GM12891 (cell line): ENCODE data around the gene SLC2A9.

Source experiments
- POLR2A ChIP-seq: IDR thresholded peaks from 2 replicates; pipeline ENCODE4 v1.6.1; 2011; ENCODE audit warnings: low read depth, low read length, control low read depth
- POLR2AphosphoS5 ChIP-seq: IDR thresholded peaks from 2 replicates; pipeline ENCODE4 v1.6.1; 2011; ENCODE audit warnings: low read depth, low read length, control low read depth

- TF ChIP-seq POLR2A (no peak), POLR2AphosphoS5 (no peak)
Measured at GRCh38 chr4:10021653-10022023, 341 bp upstream of the SLC2A9 start.
